22Rv1 (cell line): ENCODE data around the gene MAML3.

Experiments
- ZFX ChIP-seq: fragments of 450-650 bp; IDR thresholded peaks from 2 replicates; pipeline ENCODE4 v1.6.1; 2017; ENCODE audit warnings: antibody characterized with exemption, borderline replicate concordance
- TF ChIP-seq, protein P1 (sequence below): fragments of 450-650 bp; IDR thresholded peaks from 2 replicates; pipeline ENCODE4 v1.5.1; 2017; ENCODE audit warnings: mild to moderate bottlenecking

DNA sequence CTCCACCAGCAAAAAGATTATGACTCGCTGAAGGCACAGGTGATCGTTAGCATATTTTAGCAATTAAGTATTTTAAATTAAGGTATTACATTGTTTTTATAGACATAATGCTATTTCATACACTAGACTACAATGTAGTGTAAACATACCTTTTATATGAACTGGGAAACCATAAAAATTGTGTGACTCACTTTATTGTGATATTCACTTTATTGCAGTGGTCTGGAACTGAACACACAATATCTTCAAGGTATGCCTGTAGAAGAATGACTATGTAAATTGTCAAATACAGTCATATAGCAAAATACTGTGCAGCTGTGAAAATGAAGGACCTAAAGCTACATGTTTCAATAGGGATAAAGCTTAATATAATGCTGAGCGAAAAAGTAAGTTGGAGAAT lies 26.6 kb upstream of the MAML3 start:
- TF ChIP-seq, protein P1, sequence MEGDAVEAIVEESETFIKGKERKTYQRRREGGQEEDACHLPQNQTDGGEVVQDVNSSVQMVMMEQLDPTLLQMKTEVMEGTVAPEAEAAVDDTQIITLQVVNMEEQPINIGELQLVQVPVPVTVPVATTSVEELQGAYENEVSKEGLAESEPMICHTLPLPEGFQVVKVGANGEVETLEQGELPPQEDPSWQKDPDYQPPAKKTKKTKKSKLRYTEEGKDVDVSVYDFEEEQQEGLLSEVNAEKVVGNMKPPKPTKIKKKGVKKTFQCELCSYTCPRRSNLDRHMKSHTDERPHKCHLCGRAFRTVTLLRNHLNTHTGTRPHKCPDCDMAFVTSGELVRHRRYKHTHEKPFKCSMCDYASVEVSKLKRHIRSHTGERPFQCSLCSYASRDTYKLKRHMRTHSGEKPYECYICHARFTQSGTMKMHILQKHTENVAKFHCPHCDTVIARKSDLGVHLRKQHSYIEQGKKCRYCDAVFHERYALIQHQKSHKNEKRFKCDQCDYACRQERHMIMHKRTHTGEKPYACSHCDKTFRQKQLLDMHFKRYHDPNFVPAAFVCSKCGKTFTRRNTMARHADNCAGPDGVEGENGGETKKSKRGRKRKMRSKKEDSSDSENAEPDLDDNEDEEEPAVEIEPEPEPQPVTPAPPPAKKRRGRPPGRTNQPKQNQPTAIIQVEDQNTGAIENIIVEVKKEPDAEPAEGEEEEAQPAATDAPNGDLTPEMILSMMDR = no peak
- no peak for TF ChIP-seq ZFX
